Stomach smooth muscle (tissue), 2 donors: ENCODE data around the gene HMGCS2.
"Not testable (repeated sequence)": the region's sequence is repeated elsewhere in the genome, so short reads cannot be mapped to it uniquely, and the experiment has no call there.

Experiments
- H3K27ac ChIP-seq: one replicate; pipeline ENCODE4 v1.7.0; 2013; ENCODE audit warnings: mild to moderate bottlenecking, low read length, inconsistent platforms
- H3K27me3 ChIP-seq, 2 donors: one replicate each; pipeline ENCODE4 v1.7.0; 2013; ENCODE audit warnings: low read length in 2 of 2; ENCODE audit not compliant: insufficient read depth in 2 of 2, control insufficient read depth in 1 of 2
- H3K36me3 ChIP-seq, 2 donors: one replicate each; pipeline ENCODE4 v1.7.0; 2013; ENCODE audit warnings: low read length in 2 of 2; ENCODE audit not compliant: control insufficient read depth in 2 of 2, insufficient read depth in 2 of 2
- H3K4me1 ChIP-seq: one replicate; pipeline ENCODE4 v1.7.0; 2013; ENCODE audit warnings: low read length; ENCODE audit not compliant: control insufficient read depth, insufficient read depth
- H3K4me3 ChIP-seq, 2 donors: one replicate each; pipeline ENCODE4 v1.7.0; 2013; ENCODE audit warnings: low read length in 2 of 2
- H3K9ac ChIP-seq, 2 donors: one replicate each; pipeline ENCODE4 v1.7.0; 2013; ENCODE audit warnings: low read length in 2 of 2, mild to moderate bottlenecking in 1 of 2
- H3K9me3 ChIP-seq, 2 donors: one replicate each; pipeline ENCODE4 v1.7.0; 2013; ENCODE audit warnings: low read length in 2 of 2; ENCODE audit not compliant: control insufficient read depth in 2 of 2
- donor health status: healthy.
- donor health status: Pancreatic carcinoma.

Gene HMGCS2

DNA sequence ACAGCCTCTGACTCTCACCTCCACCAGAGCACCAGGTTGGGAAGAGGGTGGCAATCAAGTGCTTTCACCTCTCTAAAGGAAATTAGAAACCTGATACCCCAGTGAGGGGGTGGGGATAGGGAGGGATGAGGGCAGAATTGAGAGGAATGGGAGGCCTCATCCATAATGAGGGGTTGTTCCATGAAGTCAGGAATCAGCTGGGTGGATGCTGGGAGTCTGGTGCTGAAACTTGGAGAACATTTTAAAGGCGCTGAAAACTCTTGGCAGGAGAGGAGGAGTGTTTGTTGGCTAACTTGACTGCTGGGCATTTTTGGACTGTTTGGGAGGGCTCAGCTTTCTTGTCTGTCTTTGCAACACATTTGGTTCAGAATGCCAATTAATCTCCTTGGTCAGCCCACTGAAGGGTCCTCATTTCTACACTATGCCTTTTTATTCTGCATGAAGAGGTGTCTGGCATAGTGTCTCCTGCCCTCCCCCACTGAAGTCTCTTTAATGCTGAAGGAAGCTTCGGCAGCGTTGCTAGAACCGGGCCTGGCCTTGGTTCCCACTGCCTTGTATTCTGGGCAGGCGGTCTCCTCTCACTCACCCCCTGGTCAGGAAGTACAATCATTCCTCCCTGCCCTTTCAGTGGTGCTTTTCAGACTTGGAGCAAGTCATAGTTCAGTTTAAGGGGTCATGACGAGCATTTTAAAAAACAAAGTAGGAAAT, 54.8 kb downstream of the HMGCS2 start:
- Histone ChIP-seq H3K9me3 (no peaks in the 10 kb centered on the region), H3K4me1 (peaks cover 27% of the 10 kb centered on the region), H3K9ac (peak overlapping the region; percentile 29 to 65), H3K27ac (peak overlapping the region; percentile 69), H3K36me3 (no peaks in the 10 kb centered on the region), H3K4me3 (peak overlapping the region; percentile 44 to 92), H3K27me3 (no peaks in the 10 kb centered on the region)

DNA sequence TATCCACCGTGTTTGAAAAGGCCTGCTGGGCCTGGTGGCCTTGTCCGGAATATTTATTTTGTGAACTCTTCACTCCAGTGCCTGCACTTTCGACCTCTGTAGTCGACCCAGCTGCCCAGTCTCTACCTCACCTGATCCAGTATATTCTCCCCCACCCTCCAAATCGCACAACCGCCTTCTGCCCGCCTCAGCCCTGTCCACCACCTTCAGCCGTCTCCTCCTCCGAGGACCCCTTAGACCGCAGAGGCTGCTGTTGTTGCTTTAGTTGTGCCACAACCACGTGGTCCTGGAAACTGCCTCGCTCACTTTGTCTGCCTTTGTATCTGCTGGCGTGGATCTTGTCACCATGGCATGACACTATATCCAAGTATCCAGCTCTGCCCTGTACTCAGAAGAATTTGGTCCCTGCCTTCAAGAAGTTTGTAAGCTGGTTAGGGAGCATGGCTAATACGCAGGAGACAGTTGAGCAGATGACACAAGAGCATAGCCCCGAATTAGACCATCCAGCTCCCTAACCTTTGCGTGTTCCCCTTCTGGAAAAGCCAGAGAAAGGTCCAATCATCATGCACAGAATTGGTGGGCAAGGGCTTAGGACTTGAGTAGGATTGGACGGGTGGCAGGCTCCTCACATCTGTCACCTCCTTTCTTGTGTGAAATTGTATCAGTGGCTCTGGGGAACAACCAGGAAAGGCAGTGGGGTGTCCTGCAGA, 55.5 kb downstream of the HMGCS2 start:
- H3K27ac ChIP-seq: peak overlapping the region; percentile 69

DNA sequence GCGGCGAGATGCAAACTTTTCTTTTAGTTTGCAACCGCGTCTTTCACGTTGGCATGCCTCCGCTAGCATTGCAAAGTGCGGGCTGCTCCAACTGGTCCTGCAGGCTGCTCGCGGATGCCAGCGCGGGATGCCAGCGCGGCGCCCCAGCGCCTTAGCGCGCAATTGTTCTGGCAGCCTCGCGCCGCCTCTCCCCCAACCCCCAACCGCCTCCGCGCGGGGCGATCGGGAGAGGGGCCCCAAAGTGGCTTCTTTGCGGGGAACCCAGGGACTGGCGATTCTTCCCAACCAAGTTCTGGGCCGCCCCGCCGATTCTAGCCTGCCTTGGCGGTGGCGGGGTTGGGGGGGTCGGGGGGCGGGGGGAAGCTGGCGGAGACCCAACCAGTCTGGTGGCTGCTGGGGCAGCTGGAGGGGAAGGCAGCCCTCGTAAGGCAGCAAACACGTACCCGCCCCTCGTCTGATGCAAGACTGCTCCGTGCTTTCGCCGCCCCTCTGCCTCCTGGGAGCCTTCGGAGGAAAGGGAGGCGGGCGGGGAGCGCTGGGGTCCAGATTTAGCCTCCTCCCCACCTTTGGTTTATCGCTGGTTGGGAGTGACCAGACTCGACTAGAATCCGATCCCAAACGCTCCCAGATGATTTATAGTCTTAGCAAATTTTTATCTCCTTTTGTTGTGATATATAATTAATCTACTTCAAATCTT, 56.2 kb downstream of the HMGCS2 start:
- peak overlapping the region; percentile 69 for H3K27ac ChIP-seq
- H3K36me3 ChIP-seq: no peaks in the 10 kb centered on the region
- H3K9ac ChIP-seq: peak overlapping the region; percentile 65 to 68

More for the DNA sequence above, 55.5 kb downstream of the HMGCS2 start:
- Histone ChIP-seq H3K4me3 (peak overlapping the region; percentile 55 to 92), H3K36me3 (no peaks in the 10 kb centered on the region), H3K27me3 (no peaks in the 10 kb centered on the region), H3K9me3 (no peaks in the 10 kb centered on the region), H3K9ac (peak overlapping the region; percentile 64 to 65), H3K4me1 (peaks cover 27% of the 10 kb centered on the region)

DNA sequence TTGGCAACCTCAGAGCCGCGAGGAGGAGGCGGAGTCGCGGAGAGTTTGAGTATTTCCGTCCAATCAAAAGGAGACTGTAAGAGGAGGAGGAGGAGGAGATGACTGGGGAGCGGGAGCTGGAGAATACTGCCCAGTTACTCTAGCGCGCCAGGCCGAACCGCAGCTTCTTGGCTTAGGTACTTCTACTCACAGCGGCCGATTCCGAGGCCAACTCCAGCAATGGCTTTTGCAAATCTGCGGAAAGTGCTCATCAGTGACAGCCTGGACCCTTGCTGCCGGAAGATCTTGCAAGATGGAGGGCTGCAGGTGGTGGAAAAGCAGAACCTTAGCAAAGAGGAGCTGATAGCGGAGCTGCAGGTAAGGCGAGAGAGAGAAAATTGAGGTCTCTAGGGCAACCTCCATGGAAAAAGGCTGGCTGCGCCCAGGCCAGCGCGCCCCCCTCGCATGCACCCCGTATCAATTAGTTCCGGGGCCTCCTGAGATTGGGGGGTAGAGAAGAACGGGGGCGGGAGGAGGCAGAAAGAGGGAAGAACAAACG, 56.8 kb downstream of the HMGCS2 start, which contains the start of gene PHGDH:
TSS of gene PHGDH (plus strand) at position 131 of the 538 bp plus-strand sequence. CDS start at position 220, 89 bp downstream.
- Histone ChIP-seq H3K4me1 (peaks cover 27% of the 10 kb centered on the region), H3K9me3 (no peaks in the 10 kb centered on the region), H3K27ac (peak within 1 kb of the TSS; percentile 69), H3K36me3 (no peaks in the 10 kb centered on the region), H3K4me3 (peak within 1 kb of the TSS; percentile 83 to 92), H3K9ac (peak within 1 kb of the TSS; percentile 65 to 68), H3K27me3 (no peaks in the 10 kb centered on the region)

More for the DNA sequence above, 56.2 kb downstream of the HMGCS2 start:
- Histone ChIP-seq H3K4me1 (peaks cover 27% of the 10 kb centered on the region), H3K4me3 (peak overlapping the region; percentile 83 to 92), H3K9me3 (no peaks in the 10 kb centered on the region), H3K27me3 (no peaks in the 10 kb centered on the region)

DNA sequence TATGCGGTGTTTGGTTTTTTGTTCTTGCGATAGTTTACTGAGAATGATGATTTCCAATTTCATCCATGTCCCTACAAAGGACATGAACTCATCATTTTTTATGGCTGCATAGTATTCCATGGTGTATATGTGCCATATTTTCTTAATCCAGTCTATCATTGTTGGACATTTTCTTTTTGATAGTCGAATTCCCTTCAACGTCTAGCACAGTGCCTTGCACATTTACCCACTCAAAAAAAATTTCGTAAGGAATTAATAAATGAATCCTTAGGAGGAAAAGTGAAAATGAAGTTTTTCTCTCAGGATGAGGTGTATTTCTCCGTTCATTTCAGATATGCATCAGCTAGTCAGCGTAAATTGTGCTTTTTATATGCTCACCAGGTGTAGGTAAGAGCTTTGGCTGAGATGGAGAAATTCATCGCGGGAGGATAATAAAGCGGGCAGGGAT, 57.3 kb downstream of the HMGCS2 start:
- H3K27ac ChIP-seq: peak overlapping the region; percentile 55
- not testable (repeated sequence) for H3K9ac ChIP-seq, H3K27me3 ChIP-seq, H3K36me3 ChIP-seq, H3K9me3 ChIP-seq
- H3K4me3 ChIP-seq: peak overlapping the region; percentile 83 to 92
- H3K4me1 ChIP-seq: peaks cover 27% of the 10 kb centered on the region

DNA sequence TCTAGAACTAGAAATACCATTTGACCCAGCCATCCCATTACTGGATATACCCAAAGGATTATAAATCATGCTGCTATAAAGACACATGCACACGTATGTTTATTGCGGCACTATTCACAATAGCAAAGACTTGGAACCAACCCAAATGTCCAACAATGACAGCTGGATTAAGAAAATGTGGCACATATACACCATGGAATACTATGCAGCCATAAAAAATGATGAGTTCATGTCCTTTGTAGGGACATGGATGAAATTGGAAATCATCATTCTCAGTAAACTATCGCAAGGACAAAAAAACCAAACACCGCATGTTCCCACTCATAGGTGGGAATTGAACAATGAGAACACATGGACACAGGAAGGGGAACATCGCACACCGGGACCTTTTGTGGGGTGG, 62.1 kb downstream of the HMGCS2 start:
- not testable (repeated sequence) for H3K9me3 ChIP-seq, H3K36me3 ChIP-seq, H3K4me1 ChIP-seq, H3K9ac ChIP-seq, H3K27me3 ChIP-seq, H3K27ac ChIP-seq, H3K4me3 ChIP-seq

DNA sequence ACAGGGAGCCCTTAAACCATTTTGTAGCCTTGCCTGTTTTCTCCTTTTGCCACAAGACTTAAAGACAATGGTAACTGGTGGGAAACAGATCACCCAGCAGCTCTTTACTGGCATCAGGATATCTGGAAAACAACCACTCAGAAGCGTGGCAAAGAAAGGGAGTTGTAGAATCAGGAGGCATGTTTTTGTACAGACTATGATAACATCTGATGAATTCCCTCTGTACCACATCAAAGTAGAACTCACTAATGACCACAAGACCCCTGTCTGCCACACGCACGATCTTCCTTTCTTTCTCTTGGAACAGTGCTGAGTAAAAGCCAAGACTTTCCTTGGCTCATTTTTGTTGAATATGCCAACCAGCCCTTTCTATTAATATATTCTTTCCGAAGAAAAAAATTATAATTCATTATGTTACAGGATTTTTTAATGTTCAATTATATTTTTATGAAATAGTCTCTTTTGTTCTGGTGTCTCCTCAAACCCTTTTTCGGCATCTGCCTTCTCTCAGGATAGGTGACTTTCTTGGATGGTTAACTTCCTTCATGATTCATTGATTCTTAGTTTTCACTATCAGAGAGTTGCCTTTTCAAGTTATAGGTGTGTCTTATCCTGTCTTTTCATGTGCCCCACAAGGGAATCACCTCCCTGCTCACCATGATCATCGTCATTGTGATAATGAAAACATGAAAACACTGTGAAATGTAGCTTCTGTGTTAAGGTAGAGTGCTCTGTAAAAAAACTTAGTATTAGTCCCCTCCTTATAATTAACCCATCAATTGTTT, 64.8 kb downstream of the HMGCS2 start:
- H3K9me3 ChIP-seq: peaks cover 0 to 3% of the 10 kb centered on the region in 2 donors
- H3K36me3 ChIP-seq: no peaks in the 10 kb centered on the region
- H3K9ac ChIP-seq: no peak overlapping the region
- H3K27me3 ChIP-seq: no peaks in the 10 kb centered on the region
- no peak overlapping the region for H3K4me3 ChIP-seq
- H3K4me1 ChIP-seq: no peaks in the 10 kb centered on the region
- no peak overlapping the region for H3K27ac ChIP-seq

DNA sequence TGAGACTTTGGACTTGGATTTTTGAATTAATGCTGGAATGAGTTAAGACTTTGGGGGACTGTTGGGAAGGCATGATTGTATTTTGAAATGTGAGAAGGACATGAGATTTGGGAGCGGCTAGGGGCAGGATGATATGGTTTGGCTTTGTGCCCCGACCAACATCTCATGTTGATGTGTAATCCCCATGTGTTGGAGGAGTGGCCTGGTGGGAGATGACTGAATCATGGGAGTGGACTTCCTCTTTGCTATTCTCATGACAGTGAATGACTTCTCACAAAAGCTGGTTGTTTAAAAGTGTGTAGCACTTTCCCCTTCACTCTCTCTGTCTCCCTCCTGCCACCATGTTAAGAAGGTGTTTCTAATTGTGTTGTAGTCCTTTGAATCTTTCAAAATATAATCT, 66.3 kb downstream of the HMGCS2 start:
- Histone ChIP-seq H3K36me3 (no peaks in the 10 kb centered on the region), H3K9ac (no peak overlapping the region), H3K4me1 (no peaks in the 10 kb centered on the region), H3K4me3 (no peak overlapping the region), H3K9me3 (peaks cover 0 to 3% of the 10 kb centered on the region in 2 donors), H3K27ac (no peak overlapping the region), H3K27me3 (no peaks in the 10 kb centered on the region)

DNA sequence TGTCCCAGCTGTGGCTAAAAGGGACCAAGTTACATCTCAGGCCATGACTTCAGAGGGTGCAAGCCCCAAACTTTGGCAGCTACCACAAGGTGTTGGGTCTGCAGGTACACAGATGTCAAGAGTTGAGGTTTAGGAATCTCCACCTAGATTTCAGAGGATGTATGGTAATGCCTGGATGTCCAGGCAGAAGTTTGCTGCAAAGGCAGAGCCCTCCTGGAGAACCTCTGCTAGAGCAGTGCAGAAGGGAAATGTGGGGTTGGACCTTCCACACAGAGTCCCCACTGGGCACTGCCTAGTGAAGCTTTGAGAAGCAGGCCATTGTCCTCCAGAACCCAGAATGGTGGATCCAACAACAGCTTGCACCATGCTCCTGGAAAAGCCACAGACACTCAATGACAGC, 67.0 kb downstream of the HMGCS2 start:
- Histone ChIP-seq H3K36me3 (no peaks in the 10 kb centered on the region), H3K9ac (no peak overlapping the region), H3K27ac (no peak overlapping the region), H3K27me3 (no peaks in the 10 kb centered on the region), H3K4me3 (no peak overlapping the region), H3K9me3 (peaks cover 0 to 3% of the 10 kb centered on the region in 2 donors), H3K4me1 (no peaks in the 10 kb centered on the region)

DNA sequence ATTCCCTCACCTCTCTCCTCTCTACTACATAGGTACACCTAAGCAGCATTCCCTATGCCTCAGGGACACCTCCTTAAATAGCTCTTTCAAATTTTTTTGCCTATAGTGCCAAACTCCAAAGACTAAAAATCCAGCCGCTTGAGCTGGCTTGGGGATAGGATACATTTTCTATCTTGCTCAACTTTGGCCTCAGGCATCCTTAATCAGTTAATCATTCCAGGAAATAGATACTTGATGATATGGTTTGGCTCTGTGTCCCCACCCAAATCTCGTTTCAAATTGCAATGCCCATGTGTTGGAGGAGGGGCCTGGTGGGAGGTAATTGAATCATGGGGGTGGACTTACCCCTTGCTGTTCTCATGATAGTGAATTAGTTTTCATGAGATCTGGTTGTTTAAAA, 68.4 kb downstream of the HMGCS2 start:
- Histone ChIP-seq H3K27ac (no peak overlapping the region), H3K36me3 (no peaks in the 10 kb centered on the region), H3K9ac (no peak overlapping the region), H3K4me3 (no peak overlapping the region), H3K9me3 (peaks cover 0 to 3% of the 10 kb centered on the region in 2 donors), H3K27me3 (no peaks in the 10 kb centered on the region), H3K4me1 (no peaks in the 10 kb centered on the region)
